Fibroblast of lung (primary cell): ENCODE results near the gene TOMM70. TPM values are rescaled to one million over a fixed set of nuclear protein-coding genes. Genes with fewer than 3 reads are reported as not detected.

Experiments used
- DNase-seq, 2 donors: peaks; one replicate each; pipeline versions ENCODE4 v3.0.0 to v3.0.0-alpha.2; 2010; ENCODE audit warnings: low read depth in 2 of 2
- H2AFZ ChIP-seq: 2 replicates; pipeline ENCODE4 v1.5.1; 2012; ENCODE audit warnings: low read length, control low read depth, inconsistent platforms
- H3K27ac ChIP-seq: 2 replicates; pipeline ENCODE4 v1.5.1; 2011; ENCODE audit warnings: low read length, control low read depth; ENCODE audit not compliant: insufficient read depth
- H3K27me3 ChIP-seq: 2 replicates; pipeline ENCODE4 v1.5.1; 2011; ENCODE audit warnings: mild to moderate bottlenecking, low read length; ENCODE audit not compliant: control insufficient read depth, insufficient read depth
- H3K36me3 ChIP-seq: 2 replicates; pipeline ENCODE4 v1.5.1; 2011; ENCODE audit warnings: low read length; ENCODE audit not compliant: control insufficient read depth, insufficient read depth
- H3K4me1 ChIP-seq: 2 replicates; pipeline ENCODE4 v1.5.1; 2011; ENCODE audit warnings: low read length; ENCODE audit not compliant: control insufficient read depth, insufficient read depth; ENCODE audit errors: extremely low read depth
- H3K4me2 ChIP-seq: 2 replicates; pipeline ENCODE4 v1.5.1; 2011; ENCODE audit warnings: low read length, control low read depth; ENCODE audit not compliant: insufficient read depth; ENCODE audit errors: extremely low read depth
- H3K4me3 ChIP-seq, 4 experiments: fragments of 200-600 bp in 1 of 4; sonication (generic) in 1 of 4; replicated peaks in 1 of 4; 2 replicates each; pipeline ENCODE4 v1.5.1; 2011 to 2016; ENCODE audit warnings: low read length in 4 of 4, low read depth in 3 of 4, mild to moderate bottlenecking in 3 of 4, control low read depth in 2 of 4, inconsistent platforms in 1 of 4, mixed read lengths in 1 of 4; ENCODE audit not compliant: insufficient read depth in 1 of 4; ENCODE audit errors: control extremely low read depth in 1 of 4
- H3K79me2 ChIP-seq: 2 replicates; pipeline ENCODE4 v1.5.1; 2012; ENCODE audit warnings: mild to moderate bottlenecking, low read length, inconsistent platforms; ENCODE audit not compliant: control insufficient read depth, insufficient read depth
- H3K9ac ChIP-seq: 2 replicates; pipeline ENCODE4 v1.5.1; 2011; ENCODE audit warnings: mild to moderate bottlenecking, low read length, control low read depth; ENCODE audit not compliant: insufficient read depth
- H3K9me3 ChIP-seq: 2 replicates; pipeline ENCODE4 v1.5.1; 2012; ENCODE audit warnings: low read depth, low read length; ENCODE audit not compliant: control insufficient read depth, insufficient read depth
- H4K20me1 ChIP-seq: 2 replicates; pipeline ENCODE4 v1.5.1; 2011; ENCODE audit warnings: low read length; ENCODE audit not compliant: control insufficient read depth, insufficient read depth; ENCODE audit errors: extremely low read depth
- EZH2 ChIP-seq: IDR thresholded peaks from 2 replicates; pipeline ENCODE4 v1.5.1; 2012; ENCODE audit warnings: low read length, control low read depth, mild to moderate bottlenecking; ENCODE audit errors: missing control alignments
- polyA plus RNA-seq, 2 donors: library from polyadenylated mRNA; depleted of rRNA in 1 of 2; stranded (reverse) in 1 of 2; unstranded in 1 of 2; fragments of >200 nt; gene quantifications; 2 replicates each; pipeline ENCODE4 v1.2.1, GENCODE V29; 2011 to 2012; ENCODE audit warnings: missing spikeins in 1 of 2
- total RNA-seq: library from RNA; depleted of rRNA; stranded (reverse); fragments of >200 nt; gene quantifications from 2 replicates; pipeline ENCODE4 v1.2.1, GENCODE V29; 2014
- TF ChIP-seq, protein P1 (sequence below), 2 donors: IDR thresholded peaks in 1 of 2; conservative IDR thresholded peaks in 1 of 2; 1 replicate in 1 of 2; 2 replicates in 1 of 2; pipeline ENCODE4 v1.5.1; 2011 to 2012; ENCODE audit warnings: low read length in 2 of 2, control low read depth in 1 of 2, inconsistent platforms in 1 of 2, low read depth in 1 of 2, mild to moderate bottlenecking in 1 of 2

The TOMM70 gene
- total and polyA plus RNA-seq, 2 donors (not counting 1 experiment from before 2014, with no cell fraction given), result 41.8 to 56.1 TPM

DNA sequence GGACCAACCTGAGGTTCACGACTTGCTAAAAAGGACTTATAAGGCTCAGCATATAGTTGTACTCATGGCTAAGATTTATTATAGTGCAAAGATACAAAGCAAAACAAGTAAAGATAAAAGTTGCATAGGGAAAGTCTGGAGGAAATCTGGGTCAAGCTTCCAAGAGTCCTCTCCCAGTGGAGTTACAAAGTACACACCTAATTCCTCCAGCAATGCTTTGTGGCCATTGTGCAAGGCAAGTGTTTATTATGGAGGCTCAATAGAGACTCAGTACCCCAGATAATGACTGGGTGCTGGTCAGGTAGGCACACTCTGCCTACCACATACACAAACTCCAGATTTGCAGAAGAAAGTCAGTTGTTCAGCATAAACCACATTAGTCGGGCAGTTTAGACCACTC lies 23.4 kb upstream of the TOMM70 start:
- Histone ChIP-seq H3K9ac (no peak overlapping the region), H3K27me3 (no peaks in the 10 kb centered on the region), H4K20me1 (no peaks in the 10 kb centered on the region), H3K27ac (no peak overlapping the region), H3K4me3 (no peak overlapping the region), H2AFZ (no peak overlapping the region), H3K36me3 (no peaks in the 10 kb centered on the region), H3K79me2 (no peaks in the 10 kb centered on the region), H3K4me2 (no peak overlapping the region), H3K9me3 (no peaks in the 10 kb centered on the region), H3K4me1 (no peaks in the 10 kb centered on the region)
- DNase-seq, result no peak
- TF ChIP-seq, protein P1, sequence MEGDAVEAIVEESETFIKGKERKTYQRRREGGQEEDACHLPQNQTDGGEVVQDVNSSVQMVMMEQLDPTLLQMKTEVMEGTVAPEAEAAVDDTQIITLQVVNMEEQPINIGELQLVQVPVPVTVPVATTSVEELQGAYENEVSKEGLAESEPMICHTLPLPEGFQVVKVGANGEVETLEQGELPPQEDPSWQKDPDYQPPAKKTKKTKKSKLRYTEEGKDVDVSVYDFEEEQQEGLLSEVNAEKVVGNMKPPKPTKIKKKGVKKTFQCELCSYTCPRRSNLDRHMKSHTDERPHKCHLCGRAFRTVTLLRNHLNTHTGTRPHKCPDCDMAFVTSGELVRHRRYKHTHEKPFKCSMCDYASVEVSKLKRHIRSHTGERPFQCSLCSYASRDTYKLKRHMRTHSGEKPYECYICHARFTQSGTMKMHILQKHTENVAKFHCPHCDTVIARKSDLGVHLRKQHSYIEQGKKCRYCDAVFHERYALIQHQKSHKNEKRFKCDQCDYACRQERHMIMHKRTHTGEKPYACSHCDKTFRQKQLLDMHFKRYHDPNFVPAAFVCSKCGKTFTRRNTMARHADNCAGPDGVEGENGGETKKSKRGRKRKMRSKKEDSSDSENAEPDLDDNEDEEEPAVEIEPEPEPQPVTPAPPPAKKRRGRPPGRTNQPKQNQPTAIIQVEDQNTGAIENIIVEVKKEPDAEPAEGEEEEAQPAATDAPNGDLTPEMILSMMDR (conservative IDR thresholded peaks at IDR 0.05 in 1 of 2, IDR thresholded peaks at IDR 0.05 in 1 of 2; ENCODE audit: low read depth in 1 of 2, low read length in 2 of 2), result no peak
- TF ChIP-seq EZH2, result no peak

DNA sequence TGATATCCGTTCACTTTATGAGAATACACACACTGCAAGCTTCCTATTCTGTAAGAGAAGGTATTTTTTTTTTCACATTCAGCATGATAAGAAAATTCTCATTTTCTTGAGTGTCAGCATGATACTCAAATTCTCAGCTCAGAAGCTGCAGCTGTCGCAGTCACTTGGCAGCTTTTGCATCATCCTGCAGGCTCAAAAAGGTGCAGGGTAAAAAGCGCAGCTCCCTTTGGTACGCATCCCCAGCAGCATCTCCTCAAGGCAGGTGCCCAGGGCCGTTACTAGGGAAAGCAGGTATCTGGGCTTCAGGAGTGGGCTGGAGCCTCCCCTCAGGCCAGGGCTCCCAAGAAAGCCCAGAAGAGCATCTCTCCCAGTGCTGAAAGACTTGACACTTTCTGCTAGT lies 22.7 kb upstream of the TOMM70 start:
- Histone ChIP-seq H4K20me1 (no peaks in the 10 kb centered on the region), H3K79me2 (no peaks in the 10 kb centered on the region), H3K9ac (no peak overlapping the region), H3K4me1 (no peaks in the 10 kb centered on the region), H3K9me3 (no peaks in the 10 kb centered on the region), H3K36me3 (no peaks in the 10 kb centered on the region), H2AFZ (no peak overlapping the region), H3K27me3 (no peaks in the 10 kb centered on the region), H3K4me3 (no peak overlapping the region), H3K27ac (no peak overlapping the region), H3K4me2 (no peak overlapping the region)
- TF ChIP-seq EZH2, result no peak
- TF ChIP-seq, protein P1 (conservative IDR thresholded peaks at IDR 0.05 in 1 of 2, IDR thresholded peaks at IDR 0.05 in 1 of 2; ENCODE audit: low read depth in 1 of 2, low read length in 2 of 2), result no peak
- no peak for DNase-seq

GRCh38 chr3:100420885-100421284 lies 20.0 kb upstream of the TOMM70 start:
- Histone ChIP-seq H2AFZ (no peak overlapping the region), H3K9ac (no peak overlapping the region), H3K36me3 (no peaks in the 10 kb centered on the region), H4K20me1 (no peaks in the 10 kb centered on the region), H3K79me2 (no peaks in the 10 kb centered on the region), H3K4me3 (no peak overlapping the region), H3K9me3 (no peaks in the 10 kb centered on the region), H3K4me2 (no peak overlapping the region), H3K27ac (no peak overlapping the region), H3K27me3 (no peaks in the 10 kb centered on the region), H3K4me1 (no peaks in the 10 kb centered on the region)
- TF ChIP-seq EZH2, result no peak
- TF ChIP-seq, protein P1 (conservative IDR thresholded peaks at IDR 0.05 in 1 of 2, IDR thresholded peaks at IDR 0.05 in 1 of 2; ENCODE audit: low read depth in 1 of 2, low read length in 2 of 2), result no peak
- no peak for DNase-seq
